ENCODE results near the gene ZNF763.
A peak's percentile ranks its signal among the peaks of the same experiment; 100 is the strongest.
"Not testable (repeated sequence)": the region's sequence is repeated elsewhere in the genome, so short reads cannot be mapped to it uniquely, and the experiment has no call there.

The ZNF763 gene

DNA sequence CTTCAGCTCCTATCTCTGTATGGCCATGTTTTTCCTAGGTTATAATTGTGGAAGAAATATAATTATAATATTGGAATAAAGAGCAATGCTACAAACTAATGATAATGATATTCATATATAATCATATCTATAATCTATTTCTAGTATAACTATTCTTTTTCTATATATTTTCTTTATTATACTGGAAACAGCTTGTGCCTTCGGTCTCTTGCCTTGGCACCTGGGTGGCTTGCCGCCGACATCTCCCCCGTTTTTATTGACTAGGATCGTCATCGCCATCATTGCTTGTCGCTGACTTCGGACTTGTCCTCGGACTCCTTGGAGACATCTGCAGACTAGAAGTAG, 24.2 kb downstream of the ZNF763 start:
- no peaks in the 10 kb centered on the region for H3K27me3 ChIP-seq
- H3K27ac ChIP-seq, result peak overlapping the region; percentile 91
- no peak for TF ChIP-seq CTCF (IDR thresholded peaks at IDR 0.05)
- H3K4me3 ChIP-seq (ENCODE audit: low read depth in 1 of 2, low read length in 1 of 2), result peak overlapping the region; percentile 87 to 93
- no peaks in the 10 kb centered on the region for H3K36me3 ChIP-seq
- H3K9me3 ChIP-seq, result no peaks in the 10 kb centered on the region
- H3K4me1 ChIP-seq (ENCODE audit: control insufficient read depth in 1 of 2, insufficient read depth in 1 of 2, low read depth in 1 of 2, low read length in 1 of 2), result peaks cover 24 to 28% of the 10 kb centered on the region in 2 experiments

GRCh38 chr19:11991921-11992320, 27.1 kb downstream of the ZNF763 start:
- H3K4me1 ChIP-seq (ENCODE audit: control insufficient read depth in 1 of 2, insufficient read depth in 1 of 2, low read depth in 1 of 2, low read length in 1 of 2), result peaks cover 20 to 25% of the 10 kb centered on the region in 2 experiments
- H3K36me3 ChIP-seq; H3K4me3 ChIP-seq (ENCODE audit: low read depth in 1 of 2, low read length in 1 of 2); H3K27ac ChIP-seq; H3K27me3 ChIP-seq; H3K9me3 ChIP-seq: not testable (repeated sequence)

DNA sequence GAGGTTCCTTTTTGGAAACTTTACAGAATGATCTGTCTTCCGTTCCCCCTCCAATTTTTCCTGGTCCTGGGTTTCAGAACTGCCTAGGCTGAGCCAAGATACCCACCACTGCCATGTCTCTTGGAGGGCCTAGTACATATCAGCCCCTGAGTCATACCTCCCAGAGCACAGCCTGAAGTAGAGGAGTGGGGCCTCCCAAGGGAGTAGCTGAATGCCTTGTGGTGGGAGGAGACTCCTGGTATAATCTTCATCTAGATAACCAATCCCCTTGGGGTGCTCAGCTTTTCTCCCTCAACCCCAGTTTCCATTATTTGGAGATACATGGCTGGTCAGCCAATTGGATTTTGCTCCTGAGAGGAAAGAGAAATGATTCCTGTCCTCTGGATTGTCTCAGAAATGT, 30.3 kb downstream of the ZNF763 start:
- no peak overlapping the region for H3K4me3 ChIP-seq (ENCODE audit: low read depth in 1 of 2, low read length in 1 of 2)
- TF ChIP-seq CTCF (IDR thresholded peaks at IDR 0.05), result no peak
- no peak overlapping the region for H3K27ac ChIP-seq
- no peaks in the 10 kb centered on the region for H3K4me1 ChIP-seq (ENCODE audit: control insufficient read depth in 1 of 2, insufficient read depth in 1 of 2, low read depth in 1 of 2, low read length in 1 of 2)
- peaks cover 9% of the 10 kb centered on the region for H3K36me3 ChIP-seq
- no peaks in the 10 kb centered on the region for H3K27me3 ChIP-seq
- no peaks in the 10 kb centered on the region for H3K9me3 ChIP-seq

DNA sequence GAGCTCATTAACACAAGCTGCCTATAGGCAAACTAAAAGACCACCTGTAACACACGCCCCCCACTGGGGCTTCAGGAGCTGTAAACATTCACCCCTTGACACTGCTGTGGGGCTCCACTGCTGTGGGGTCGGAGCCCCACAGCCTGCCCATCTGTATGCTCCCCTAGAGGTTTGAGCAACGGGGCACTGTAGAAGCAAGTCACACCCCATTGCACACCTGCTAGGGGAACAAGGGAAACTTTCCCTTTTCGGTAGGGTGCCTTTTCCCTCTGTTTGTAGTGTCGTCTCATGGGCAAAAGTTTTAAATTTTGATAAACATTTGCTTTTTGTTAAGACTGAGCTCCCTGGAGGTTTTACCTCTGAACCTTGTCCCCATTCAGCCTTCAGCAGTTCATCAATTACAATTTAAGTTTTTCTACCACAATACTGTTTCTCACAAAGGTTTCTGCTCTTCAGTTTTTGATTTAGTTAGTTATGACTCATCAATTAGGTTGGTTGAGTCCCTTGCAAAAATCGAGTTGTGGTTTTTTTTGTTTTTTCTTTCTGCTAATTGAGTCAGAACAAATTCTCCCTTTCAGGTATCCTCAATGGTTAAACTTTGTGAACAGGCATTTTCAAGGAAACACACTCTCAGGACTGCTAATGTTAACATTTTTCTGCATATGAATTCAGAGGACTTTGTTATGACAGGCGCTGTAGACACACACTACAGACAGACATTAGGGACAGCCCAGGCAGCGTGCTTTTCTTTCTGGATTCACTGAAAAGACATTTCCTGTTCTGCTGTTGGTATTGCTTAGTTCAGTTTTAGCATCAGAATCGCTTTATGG, 35.5 kb downstream of the ZNF763 start:
- peaks cover 24% of the 10 kb centered on the region for H3K36me3 ChIP-seq
- no peak overlapping the region for H3K27ac ChIP-seq
- no peak overlapping the region for H3K4me3 ChIP-seq (ENCODE audit: low read depth in 1 of 2, low read length in 1 of 2)
- no peaks in the 10 kb centered on the region for H3K9me3 ChIP-seq
- H3K4me1 ChIP-seq (ENCODE audit: control insufficient read depth in 1 of 2, insufficient read depth in 1 of 2, low read depth in 1 of 2, low read length in 1 of 2), result no peaks in the 10 kb centered on the region
- H3K27me3 ChIP-seq, result no peaks in the 10 kb centered on the region
- TF ChIP-seq CTCF (IDR thresholded peaks at IDR 0.05), result no peak

DNA sequence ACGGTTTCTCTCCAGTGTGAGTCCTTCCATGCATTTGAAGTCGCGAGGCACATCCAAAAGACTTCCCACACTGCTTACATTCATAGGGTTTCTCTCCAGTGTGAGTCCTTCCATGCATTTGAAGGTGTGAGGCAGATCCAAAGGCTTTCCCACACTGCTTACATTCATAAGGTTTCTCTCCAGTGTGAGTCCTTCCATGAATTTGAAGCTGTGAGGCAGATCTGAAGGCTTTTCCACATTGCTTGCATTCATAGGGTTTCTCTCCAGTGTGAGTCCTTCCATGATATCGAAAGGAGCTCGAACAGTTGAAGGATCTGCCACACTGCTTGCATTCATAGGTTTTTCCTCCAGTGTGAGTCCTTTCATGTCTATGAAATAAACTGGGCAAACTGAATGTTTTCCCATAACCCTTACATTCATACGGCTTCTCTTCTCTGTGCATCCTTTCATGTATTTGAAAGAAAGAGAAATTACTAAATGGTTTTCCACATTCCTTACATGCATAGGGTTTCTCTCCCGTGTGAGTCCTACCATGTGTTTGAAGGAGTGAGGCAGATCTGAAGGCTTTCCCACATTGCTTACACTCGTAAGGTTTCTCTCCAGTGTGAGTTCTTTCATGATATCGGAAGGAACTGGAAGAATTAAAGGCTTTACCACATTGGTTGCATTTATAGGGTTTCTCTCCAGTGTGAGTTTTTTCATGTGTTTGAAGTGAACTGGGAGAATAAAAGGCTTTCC, 50.3 kb downstream of the ZNF763 start:
- no peak overlapping the region for H3K4me3 ChIP-seq (ENCODE audit: low read depth in 1 of 2, low read length in 1 of 2)
- H3K27ac ChIP-seq, result no peak overlapping the region
- peaks cover 10% of the 10 kb centered on the region for H3K36me3 ChIP-seq
- no peaks in the 10 kb centered on the region for H3K4me1 ChIP-seq (ENCODE audit: control insufficient read depth in 1 of 2, insufficient read depth in 1 of 2, low read depth in 1 of 2, low read length in 1 of 2)
- TF ChIP-seq CTCF (IDR thresholded peaks at IDR 0.05), result no peak
- no peaks in the 10 kb centered on the region for H3K27me3 ChIP-seq
- peaks cover 58% of the 10 kb centered on the region for H3K9me3 ChIP-seq

DNA sequence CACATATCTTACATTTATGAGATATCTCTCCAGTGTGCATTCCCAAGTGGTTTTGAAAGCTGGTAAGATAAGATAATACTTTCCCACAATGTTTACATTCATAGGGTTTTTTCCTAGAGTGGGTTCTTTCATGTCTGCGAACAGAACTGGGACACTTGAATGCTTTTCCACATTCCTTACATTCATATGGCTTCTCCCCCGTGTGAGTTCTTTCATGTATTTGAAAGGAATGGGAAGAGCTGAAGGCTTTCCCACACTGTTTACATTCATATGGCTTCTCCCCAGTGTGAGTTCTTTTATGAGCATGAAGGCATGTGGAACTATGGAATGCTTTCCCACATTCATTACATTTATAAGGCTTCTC, 50.9 kb downstream of the ZNF763 start:
- peaks cover 10% of the 10 kb centered on the region for H3K36me3 ChIP-seq
- H3K27me3 ChIP-seq, result no peaks in the 10 kb centered on the region
- H3K4me1 ChIP-seq (ENCODE audit: control insufficient read depth in 1 of 2, insufficient read depth in 1 of 2, low read depth in 1 of 2, low read length in 1 of 2), result no peaks in the 10 kb centered on the region
- no peak overlapping the region for H3K4me3 ChIP-seq (ENCODE audit: low read depth in 1 of 2, low read length in 1 of 2)
- H3K27ac ChIP-seq, result no peak overlapping the region
- peaks cover 58% of the 10 kb centered on the region for H3K9me3 ChIP-seq
- no peak for TF ChIP-seq CTCF (IDR thresholded peaks at IDR 0.05)

All from neutrophil (primary cell).